Tibial artery (tissue), 4 donors: ENCODE measurements around the gene CA5A.

ENCODE experiments used
- DNase-seq, 2 donors: peaks; one replicate each; pipeline ENCODE4 v3.0.0-alpha.2; 2019
- H3K27ac ChIP-seq, 2 donors: fragments of 200-600 bp; sonication (generic) in 1 of 2; 1 replicate in 1 of 2; 2 replicates in 1 of 2; pipeline ENCODE4 v1.5.1; 2018 to 2019; ENCODE audit warnings: mild to moderate bottlenecking in 1 of 2
- H3K27me3 ChIP-seq, 2 donors: fragments of 200-600 bp; sonication (generic) in 1 of 2; one replicate each; pipeline versions ENCODE4 v1.5.1 to v1.6.0; 2016 to 2019
- H3K36me3 ChIP-seq, 3 donors: fragments of 200-600 bp; sonication (generic) in 2 of 3; one replicate each; pipeline ENCODE4 v1.5.1; 2016 to 2019; ENCODE audit warnings: mild to moderate bottlenecking in 2 of 3
- H3K4me1 ChIP-seq, 4 donors: fragments of 200-600 bp; sonication (generic) in 2 of 4; 1 replicate in 3 of 4; 2 replicates in 1 of 4; pipeline ENCODE4 v1.5.1; 2016 to 2019
- H3K4me3 ChIP-seq, 2 donors: fragments of 200-600 bp; sonication (generic) in 1 of 2; 1 replicate in 1 of 2; 2 replicates in 1 of 2; pipeline ENCODE4 v1.5.1; 2018 to 2019; ENCODE audit warnings: mild to moderate bottlenecking in 2 of 2
- H3K9me3 ChIP-seq, 3 donors: fragments of 200-600 bp; sonication (generic) in 1 of 3; one replicate each; pipeline ENCODE4 v1.5.1; 2016 to 2019
- intact Hi-C: fragments of 100-400 bp; cut with DNase I; formaldehyde crosslinking; loops from one replicate; pipeline ENCODE4 v1.15.0; 2023; ENCODE audit warnings: low total_unique reads
- TF ChIP-seq, protein P1 (sequence below), 2 experiments: fragments of 200-600 bp in 1 of 2; fragments of 450-650 bp in 1 of 2; IDR thresholded peaks; one replicate each; pipeline ENCODE4 v1.5.1; 2017 to 2019; ENCODE audit warnings: antibody characterized with exemption in 2 of 2, mild to moderate bottlenecking in 1 of 2, moderate library complexity in 1 of 2

CA5A gene

DNA sequence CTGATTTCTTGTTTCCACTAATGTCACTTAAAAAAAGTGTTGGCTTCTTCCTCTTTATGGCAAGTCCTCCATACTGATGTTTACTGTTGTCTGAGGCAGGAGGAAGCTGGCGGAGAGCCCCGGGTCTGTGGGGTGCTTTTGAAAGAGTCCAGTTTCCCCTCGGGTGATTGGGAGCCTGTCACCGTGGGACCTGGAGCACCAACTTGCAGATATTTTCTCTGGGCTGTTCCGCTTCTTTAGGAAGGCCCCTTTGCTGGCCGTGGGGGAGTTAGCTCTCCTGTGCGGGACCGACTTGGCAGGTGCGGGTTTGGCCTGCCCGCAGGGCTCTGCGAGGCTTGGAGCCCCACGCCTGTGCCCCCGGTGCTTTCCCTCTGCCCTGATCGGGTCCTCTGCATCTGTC lies 18.0 kb upstream of the CA5A start:
- no peak overlapping the region for H3K4me3 ChIP-seq
- H3K9me3 ChIP-seq: no peaks in the 10 kb centered on the region
- intact Hi-C loops: no loop called here
- TF ChIP-seq, protein P1, sequence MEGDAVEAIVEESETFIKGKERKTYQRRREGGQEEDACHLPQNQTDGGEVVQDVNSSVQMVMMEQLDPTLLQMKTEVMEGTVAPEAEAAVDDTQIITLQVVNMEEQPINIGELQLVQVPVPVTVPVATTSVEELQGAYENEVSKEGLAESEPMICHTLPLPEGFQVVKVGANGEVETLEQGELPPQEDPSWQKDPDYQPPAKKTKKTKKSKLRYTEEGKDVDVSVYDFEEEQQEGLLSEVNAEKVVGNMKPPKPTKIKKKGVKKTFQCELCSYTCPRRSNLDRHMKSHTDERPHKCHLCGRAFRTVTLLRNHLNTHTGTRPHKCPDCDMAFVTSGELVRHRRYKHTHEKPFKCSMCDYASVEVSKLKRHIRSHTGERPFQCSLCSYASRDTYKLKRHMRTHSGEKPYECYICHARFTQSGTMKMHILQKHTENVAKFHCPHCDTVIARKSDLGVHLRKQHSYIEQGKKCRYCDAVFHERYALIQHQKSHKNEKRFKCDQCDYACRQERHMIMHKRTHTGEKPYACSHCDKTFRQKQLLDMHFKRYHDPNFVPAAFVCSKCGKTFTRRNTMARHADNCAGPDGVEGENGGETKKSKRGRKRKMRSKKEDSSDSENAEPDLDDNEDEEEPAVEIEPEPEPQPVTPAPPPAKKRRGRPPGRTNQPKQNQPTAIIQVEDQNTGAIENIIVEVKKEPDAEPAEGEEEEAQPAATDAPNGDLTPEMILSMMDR (IDR thresholded peaks at IDR 0.05): no peak
- DNase-seq: peak in 1 of 2 donors; percentile 43
- H3K4me1 ChIP-seq: peaks cover 0 to 47% (median 27%) of the 10 kb centered on the region in 4 donors
- H3K27me3 ChIP-seq: no peaks in the 10 kb centered on the region
- H3K36me3 ChIP-seq: peaks cover 0 to 14% (median 0%) of the 10 kb centered on the region in 3 donors
- peak overlapping the region in 1 of 2 donors; percentile 9 for H3K27ac ChIP-seq

DNA sequence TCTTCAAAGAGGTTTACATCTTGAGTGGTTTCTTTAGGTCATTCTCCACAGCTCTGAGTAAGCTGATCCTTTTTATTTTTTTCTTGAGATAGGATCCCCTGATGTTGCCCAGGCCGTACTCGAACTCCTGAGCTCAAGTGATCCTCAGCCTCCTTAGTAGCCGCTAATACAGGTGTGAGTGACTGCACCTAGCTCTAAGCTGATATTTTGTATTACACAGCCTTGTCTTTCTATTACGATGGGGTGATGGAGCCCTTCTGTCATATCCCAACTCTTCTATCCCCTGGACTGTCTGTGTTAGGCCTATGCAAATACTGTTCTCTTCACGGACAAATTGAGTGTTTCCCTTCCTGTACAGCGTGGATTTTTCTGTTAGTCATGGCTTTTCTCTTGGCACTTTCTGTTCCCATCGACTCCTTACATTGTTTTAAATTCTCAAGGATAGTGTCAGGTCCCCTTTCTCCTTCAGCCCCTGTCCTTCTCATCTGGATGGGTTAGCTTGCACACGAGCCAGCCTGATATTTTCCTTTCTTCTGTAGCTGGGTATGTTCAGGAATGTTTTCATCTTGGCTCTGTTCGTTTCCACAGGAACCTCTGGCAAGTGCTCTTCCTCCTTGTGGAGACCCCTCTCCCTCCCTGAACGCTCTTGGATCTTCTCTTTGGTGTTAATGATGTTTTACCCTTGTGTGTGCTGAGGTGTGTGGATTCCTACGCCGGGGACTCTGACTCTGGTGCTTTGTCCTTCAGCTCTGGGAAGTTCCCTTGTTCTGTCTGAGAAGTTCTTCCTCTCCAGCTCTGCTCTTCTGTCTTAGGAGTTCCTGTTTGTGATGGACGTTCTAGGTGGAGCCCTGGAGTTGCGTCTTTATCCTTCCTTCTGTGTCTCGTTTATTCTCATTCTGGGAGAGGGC lies 17.2 kb upstream of the CA5A start:
- Histone ChIP-seq H3K9me3 (no peaks in the 10 kb centered on the region), H3K27me3 (no peaks in the 10 kb centered on the region), H3K4me1 (peaks cover 0 to 47% (median 27%) of the 10 kb centered on the region in 4 donors), H3K4me3 (no peak overlapping the region), H3K27ac (peak overlapping the region in 1 of 2 donors; percentile 10), H3K36me3 (peaks cover 0 to 14% (median 0%) of the 10 kb centered on the region in 3 donors)
- intact Hi-C loops: no loop called here
- no peak for DNase-seq
- TF ChIP-seq, protein P1 (IDR thresholded peaks at IDR 0.05): no peak

DNA sequence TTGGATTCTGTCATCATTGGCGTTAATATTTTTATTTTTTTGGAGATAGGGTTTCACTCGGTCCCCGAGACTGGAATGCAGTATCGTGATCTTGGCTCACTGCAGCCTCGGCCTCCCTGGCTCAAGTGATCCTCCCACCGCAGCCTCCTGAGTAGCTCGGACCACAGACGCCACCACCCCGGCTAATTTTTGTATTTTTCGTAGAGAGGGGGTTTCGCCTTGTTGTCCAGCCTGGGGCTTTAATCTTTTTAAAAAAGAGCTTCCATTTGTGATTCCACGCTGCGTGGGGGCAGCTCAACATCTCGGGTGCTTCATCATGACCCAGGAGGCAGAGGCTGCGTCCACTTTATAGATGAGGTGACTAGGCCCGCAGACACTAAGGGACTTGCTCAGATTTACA lies 16.4 kb upstream of the CA5A start:
- Histone ChIP-seq H3K27me3 (no peaks in the 10 kb centered on the region), H3K27ac (peak overlapping the region; percentile 86 to 93), H3K36me3 (peaks cover 0 to 14% (median 0%) of the 10 kb centered on the region in 3 donors), H3K9me3 (no peaks in the 10 kb centered on the region), H3K4me1 (peaks cover 0 to 47% (median 27%) of the 10 kb centered on the region in 4 donors), H3K4me3 (peak overlapping the region in 1 of 2 donors; percentile 77)
- TF ChIP-seq, protein P1 (IDR thresholded peaks at IDR 0.05): no peak
- DNase-seq: no peak
- intact Hi-C loops: no loop called here

DNA sequence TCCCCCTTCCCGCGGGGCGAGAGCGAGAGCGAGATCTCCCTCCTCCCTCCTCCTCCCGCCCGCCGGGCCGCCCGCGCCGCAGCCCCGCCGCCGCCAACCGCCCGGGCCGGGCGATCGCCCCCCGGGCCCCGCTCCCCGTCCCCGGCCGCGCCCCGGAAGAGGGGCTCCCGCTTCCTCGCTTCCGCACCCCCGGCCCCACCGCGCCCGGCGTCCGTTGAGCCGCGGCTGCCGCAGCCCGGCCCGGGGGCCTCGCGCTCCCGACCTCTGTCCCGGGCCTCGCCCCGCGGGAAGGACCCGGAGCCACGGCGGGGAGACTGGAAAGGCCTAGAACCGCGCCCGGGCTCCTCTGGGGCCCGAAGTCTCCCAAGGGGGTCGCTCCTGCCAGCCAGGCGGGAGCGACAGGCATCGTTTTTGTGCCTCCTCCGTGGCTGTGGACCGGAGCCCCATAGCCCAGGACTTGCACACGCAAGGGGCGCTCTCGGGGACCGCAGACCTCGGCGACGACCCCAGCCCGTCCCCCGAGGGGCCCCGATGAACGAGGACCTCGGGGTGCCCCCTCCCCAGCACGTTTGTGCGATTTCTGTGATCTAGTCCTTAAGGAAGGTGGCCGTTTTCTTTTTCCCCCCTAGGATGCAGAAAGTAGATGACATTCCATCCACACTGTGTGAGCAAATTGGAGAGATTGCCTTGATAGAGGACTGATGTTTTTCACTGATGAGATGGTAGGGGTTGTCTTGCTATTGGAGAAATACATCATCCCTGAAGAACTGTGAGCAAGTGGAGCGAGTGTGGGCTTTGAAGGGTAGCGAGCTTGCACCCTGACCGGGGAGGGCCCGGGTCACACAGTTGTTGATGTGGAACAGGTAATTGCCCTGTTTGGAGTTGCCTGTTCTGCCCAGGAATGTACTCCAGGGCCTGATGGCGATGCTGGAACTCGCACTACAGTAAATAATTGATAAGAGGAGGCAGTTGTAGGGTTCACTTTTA lies 15.5 kb upstream of the CA5A start:
- no peaks in the 10 kb centered on the region for H3K27me3 ChIP-seq
- H3K4me1 ChIP-seq: peaks cover 0 to 47% (median 27%) of the 10 kb centered on the region in 4 donors
- peaks cover 0 to 6% (median 0%) of the 10 kb centered on the region in 3 donors for H3K36me3 ChIP-seq
- intact Hi-C loops: no loop called here
- no peaks in the 10 kb centered on the region for H3K9me3 ChIP-seq
- H3K27ac ChIP-seq: peak overlapping the region; percentile 86 to 93
- H3K4me3 ChIP-seq: peak overlapping the region; percentile 77 to 91
- TF ChIP-seq, protein P1 (IDR thresholded peaks at IDR 0.05): no peak
- no peak for DNase-seq

DNA sequence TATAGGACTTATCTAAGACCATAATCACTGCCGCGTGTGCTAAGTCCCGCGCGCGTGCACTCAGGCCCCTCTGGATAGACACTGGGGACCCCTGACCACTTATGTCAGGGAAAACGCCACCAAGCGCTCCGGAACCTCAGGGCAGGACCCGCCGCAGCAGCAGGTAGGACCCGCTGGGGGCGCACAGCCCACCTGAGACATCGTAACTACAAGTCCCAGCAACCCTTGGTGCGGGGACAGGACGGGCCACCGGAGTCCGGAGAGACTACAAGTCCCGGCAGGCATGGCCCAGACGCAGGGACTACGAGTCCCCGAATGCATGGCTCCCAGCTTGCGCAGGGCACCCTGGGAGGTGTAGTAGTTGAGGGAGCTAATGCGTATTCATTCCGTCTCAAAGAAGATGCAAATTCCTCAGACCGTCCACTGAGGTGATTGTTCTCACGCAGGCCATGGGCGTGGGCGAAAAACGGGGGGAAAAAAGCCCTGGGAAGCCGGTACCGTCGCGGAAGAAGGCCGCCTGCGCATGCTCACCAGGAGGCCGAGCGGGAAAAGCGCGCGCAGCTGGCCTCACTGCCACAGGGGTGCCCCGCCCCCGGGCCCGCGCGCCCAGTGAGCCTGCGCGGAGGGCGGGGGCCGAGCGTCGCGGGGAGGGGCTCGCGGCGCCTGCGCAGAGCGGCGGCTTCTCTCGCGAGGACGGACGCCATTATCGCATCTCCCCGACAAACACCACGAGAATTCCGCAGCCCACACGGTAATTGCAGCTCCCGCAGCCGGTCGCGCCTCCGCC lies 14.6 kb upstream of the CA5A start, which contains the start of gene BANP:
Gene BANP (plus strand): TSS at position 670 of the 787 bp plus-strand sequence. CDS start 23,682 bp downstream, outside the sequence.
- H3K27ac ChIP-seq: peak within 1 kb of the TSS; percentile 86 to 93
- no peaks in the 10 kb centered on the region for H3K27me3 ChIP-seq
- peaks cover 0 to 5% (median 0%) of the 10 kb centered on the region in 3 donors for H3K36me3 ChIP-seq
- TF ChIP-seq, protein P1 (IDR thresholded peaks at IDR 0.05): peak; percentile 26 to 50
- peaks cover 0 to 38% (median 27%) of the 10 kb centered on the region in 4 donors for H3K4me1 ChIP-seq
- peak within 1 kb of the TSS; percentile 77 to 91 for H3K4me3 ChIP-seq
- intact Hi-C loops: no loop called here
- H3K9me3 ChIP-seq: no peaks in the 10 kb centered on the region
- peak; percentile 98 for DNase-seq
